Progenitor cell of endocrine pancreas (in vitro differentiated cells): ENCODE data around the gene MAGEB10. TPM values are rescaled to one million over a fixed set of nuclear protein-coding genes. Genes with fewer than 3 reads are reported as not detected.

Experiments used
- DNase-seq: peaks from one replicate; pipeline ENCODE4 v3.0.0; 2021; ENCODE audit warnings: low spot score; ENCODE audit not compliant: unreplicated experiment
- H3K27ac Mint-ChIP-seq: 2 replicates; pipeline ENCODE4 v1.8.0; 2021; ENCODE audit warnings: mild to moderate bottlenecking, moderate library complexity, mixed read lengths
- H3K27me3 Mint-ChIP-seq: 2 replicates; pipeline ENCODE4 v1.8.0; 2021; ENCODE audit warnings: mixed read lengths
- H3K36me3 Mint-ChIP-seq: 2 replicates; pipeline ENCODE4 v1.8.0; 2022; ENCODE audit warnings: mixed read lengths; ENCODE audit not compliant: insufficient read depth
- H3K4me1 Mint-ChIP-seq: 2 replicates; pipeline ENCODE4 v1.8.0; 2021; ENCODE audit warnings: low read depth, mixed read lengths
- H3K4me3 Mint-ChIP-seq: 2 replicates; pipeline ENCODE4 v1.8.0; 2021; ENCODE audit warnings: low read depth, mild to moderate bottlenecking, moderate library complexity, mixed read lengths
- H3K9me3 Mint-ChIP-seq: 2 replicates; pipeline ENCODE4 v1.8.0; 2021; ENCODE audit warnings: low read depth, mixed read lengths
- CTCF ChIP-seq: fragments of 200-600 bp; sonication (generic); IDR thresholded peaks from one replicate; pipeline ENCODE4 v1.5.0; 2021; ENCODE audit warnings: antibody characterized with exemption, mild to moderate bottlenecking; ENCODE audit not compliant: unreplicated experiment
- long read RNA-seq: library from polyadenylated mRNA; unstranded; transcript quantifications from one replicate; pipeline ENCODE4 v2.0.0, GENCODE V29; 2020
- total RNA-seq: library from RNA; stranded (reverse); gene quantifications from 2 replicates; pipeline ENCODE4 v1.2.1, GENCODE V29; 2021

MAGEB10 gene, protein sequence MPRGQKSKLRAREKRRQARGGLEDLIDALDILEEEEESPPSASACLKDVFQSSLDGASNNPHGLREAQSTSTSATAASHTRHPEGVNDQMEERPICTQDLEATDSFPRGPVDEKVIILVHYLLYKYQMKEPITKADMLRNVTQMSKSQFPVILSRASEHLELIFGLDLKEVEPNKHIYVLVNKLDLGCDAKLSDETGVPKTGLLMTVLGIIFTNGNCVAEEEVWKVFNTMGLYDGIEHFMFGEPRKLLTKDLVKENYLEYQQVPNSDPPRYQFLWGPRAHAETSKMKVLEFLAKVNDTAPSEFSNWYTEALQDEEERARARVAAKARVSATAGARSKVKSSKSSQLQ
- not detected in 2 replicates for total RNA-seq
- long read RNA-seq = 0 reads

- Mint-ChIP-seq H3K36me3 (no peaks in the 10 kb centered on the region), H3K27ac (no peak within 1 kb of the TSS), H3K4me3 (no peak within 1 kb of the TSS), H3K4me1 (no peaks in the 10 kb centered on the region), H3K27me3 (no peaks in the 10 kb centered on the region), H3K9me3 (peaks cover 19% of the 10 kb centered on the region)
- TF ChIP-seq CTCF = no peak
- DNase-seq = no peak
These were observed at the start of gene MAGEB10 for GRCh38 chrX:27807690-27808089. TSS of gene MAGEB10 (plus strand) at chrX:27807990. CDS start at chrX:27821307, 13,317 bp downstream.

DNA sequence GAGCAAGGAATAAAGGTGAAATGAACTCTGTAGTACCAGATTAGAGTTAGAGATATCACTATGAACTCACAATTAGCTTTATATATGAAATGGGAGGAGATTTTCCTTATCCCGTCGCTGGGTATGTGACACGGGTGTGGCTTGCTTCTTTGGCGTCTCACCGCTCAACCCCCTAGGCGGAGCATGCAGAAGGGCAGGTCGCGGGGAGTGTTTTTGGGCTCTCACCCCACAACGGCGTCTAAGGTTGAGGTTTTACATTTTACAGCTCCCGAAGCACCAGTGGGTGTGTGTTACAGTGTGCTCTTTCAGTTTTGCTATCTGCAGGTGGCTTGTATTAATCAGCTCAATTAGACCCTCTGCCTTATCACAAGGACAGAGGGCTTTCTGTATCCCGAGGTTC lies 42.1 kb upstream of the MAGEB10 start:
- H3K9me3 Mint-ChIP-seq = peaks cover 20% of the 10 kb centered on the region
- DNase-seq = no peak
- H3K4me3 Mint-ChIP-seq = no peak overlapping the region
- no peak for TF ChIP-seq CTCF
- peaks cover 2% of the 10 kb centered on the region for H3K4me1 Mint-ChIP-seq
- H3K27me3 Mint-ChIP-seq = no peaks in the 10 kb centered on the region
- H3K36me3 Mint-ChIP-seq = peaks cover 1% of the 10 kb centered on the region
- H3K27ac Mint-ChIP-seq = no peak overlapping the region

DNA sequence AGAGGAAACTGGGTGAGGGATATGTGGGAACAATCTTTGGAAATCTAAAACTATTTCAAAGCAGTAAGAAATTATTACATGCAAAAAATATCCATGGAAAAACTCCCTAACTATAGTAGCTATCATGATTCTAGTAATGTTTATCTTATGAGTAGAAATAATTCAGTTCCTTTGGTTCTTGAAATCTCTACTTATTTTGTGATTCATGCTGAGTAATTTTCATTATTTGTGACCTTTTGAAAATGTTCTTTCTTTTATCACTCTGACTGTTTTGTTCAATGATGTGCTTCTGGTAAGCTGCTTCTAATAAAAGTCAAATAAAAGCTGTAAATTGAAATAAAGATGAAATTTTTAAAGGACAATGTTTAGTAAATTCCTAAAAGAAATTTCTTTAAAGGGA lies 40.4 kb upstream of the MAGEB10 start:
- no peak overlapping the region for H3K4me3 Mint-ChIP-seq
- no peak for TF ChIP-seq CTCF
- peaks cover 13% of the 10 kb centered on the region for H3K9me3 Mint-ChIP-seq
- peaks cover 1% of the 10 kb centered on the region for H3K36me3 Mint-ChIP-seq
- peaks cover 2% of the 10 kb centered on the region for H3K4me1 Mint-ChIP-seq
- no peak overlapping the region for H3K27ac Mint-ChIP-seq
- DNase-seq = no peak
- H3K27me3 Mint-ChIP-seq = no peaks in the 10 kb centered on the region

- no peak overlapping the region for H3K4me3 Mint-ChIP-seq
- H3K36me3 Mint-ChIP-seq = no peaks in the 10 kb centered on the region
- no peak for DNase-seq
- TF ChIP-seq CTCF = no peak
- no peak overlapping the region for H3K27ac Mint-ChIP-seq
- H3K27me3 Mint-ChIP-seq = no peaks in the 10 kb centered on the region
- H3K4me1 Mint-ChIP-seq = no peaks in the 10 kb centered on the region
- H3K9me3 Mint-ChIP-seq = peaks cover 11% of the 10 kb centered on the region
These were observed 31.8 kb upstream of the MAGEB10 start for GRCh38 chrX:27775984-27776383.

GRCh38 chrX:27796640-27797257 lies 11.0 kb upstream of the MAGEB10 start:
- TF ChIP-seq CTCF = no peak
- no peak overlapping the region for H3K4me3 Mint-ChIP-seq
- no peak for DNase-seq
- no peaks in the 10 kb centered on the region for H3K4me1 Mint-ChIP-seq
- peaks cover 3% of the 10 kb centered on the region for H3K9me3 Mint-ChIP-seq
- no peaks in the 10 kb centered on the region for H3K27me3 Mint-ChIP-seq
- no peaks in the 10 kb centered on the region for H3K36me3 Mint-ChIP-seq
- no peak overlapping the region for H3K27ac Mint-ChIP-seq
